ENCODE measurements around the gene MYL3.
"Not testable (repeated sequence)": the region's sequence is repeated elsewhere in the genome, so short reads cannot be mapped to it uniquely, and the experiment has no call there.

The MYL3 gene

DNA sequence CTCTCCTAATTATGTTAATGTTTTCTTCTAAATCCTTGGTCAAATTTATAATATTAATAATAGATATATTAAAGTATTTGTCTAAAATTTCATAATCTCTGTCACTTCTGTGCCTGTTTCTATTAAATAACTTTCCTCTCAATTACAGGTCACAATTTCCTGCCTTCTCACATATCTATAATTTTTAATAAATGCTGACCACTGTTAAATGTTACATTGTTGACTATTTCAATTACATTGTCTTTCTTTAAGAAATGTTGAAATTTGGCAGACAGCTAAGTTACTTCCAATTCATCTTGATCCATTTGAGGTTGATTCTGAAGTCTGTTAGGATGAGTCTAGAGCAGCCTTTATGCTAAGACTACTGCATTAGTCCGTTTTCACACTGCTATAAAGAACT, 41.7 kb downstream of the MYL3 start:
- DNase-seq, result no peak

DNA sequence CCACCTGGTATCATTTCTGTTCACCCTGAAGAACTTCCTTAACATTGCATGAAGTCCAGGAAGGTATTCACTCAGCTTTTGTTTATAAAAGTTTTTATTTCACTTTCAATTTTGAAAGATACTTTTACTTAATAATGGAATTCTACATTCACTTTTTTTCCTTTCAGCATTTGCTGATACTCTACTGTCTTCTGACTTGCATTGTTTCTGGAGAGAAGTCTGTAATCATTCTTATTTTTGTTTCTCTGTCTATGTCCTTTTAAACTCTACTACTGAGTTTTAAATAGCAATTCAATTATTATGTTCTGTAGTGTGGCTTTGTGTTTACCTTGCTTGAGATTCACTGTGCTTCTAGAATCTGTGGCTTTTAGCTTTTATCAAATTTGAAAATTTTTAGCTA, 42.4 kb downstream of the MYL3 start:
- no peak for DNase-seq

DNA sequence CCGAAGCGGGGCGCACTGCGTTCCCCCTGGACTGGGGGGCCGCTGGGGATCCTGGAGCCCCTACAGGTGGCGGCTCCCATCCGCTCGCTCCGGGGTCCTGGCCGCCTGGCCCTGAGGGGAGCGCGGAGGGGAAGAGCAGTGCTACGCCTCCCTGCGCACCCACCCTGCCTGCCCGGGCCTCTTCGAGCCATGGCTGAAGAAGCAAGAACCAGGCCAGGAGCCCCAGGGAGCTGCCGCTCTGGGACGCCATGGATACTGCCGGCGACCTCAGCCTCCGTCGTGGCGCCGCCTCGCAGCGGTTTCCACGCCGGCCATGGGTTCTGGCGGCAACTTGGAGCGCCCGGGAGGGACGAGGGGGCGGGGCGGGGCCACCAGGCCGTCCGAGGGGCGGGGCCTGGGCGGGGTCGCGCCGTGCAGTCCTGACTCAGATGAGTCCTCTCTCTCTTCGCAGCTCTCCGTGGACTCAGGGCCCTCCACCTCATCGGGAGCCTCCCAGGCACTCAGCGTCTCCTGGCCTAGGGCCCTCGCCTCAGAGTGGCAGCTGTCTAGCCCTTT, 50.9 kb downstream of the MYL3 start:
- no peak for DNase-seq

DNA sequence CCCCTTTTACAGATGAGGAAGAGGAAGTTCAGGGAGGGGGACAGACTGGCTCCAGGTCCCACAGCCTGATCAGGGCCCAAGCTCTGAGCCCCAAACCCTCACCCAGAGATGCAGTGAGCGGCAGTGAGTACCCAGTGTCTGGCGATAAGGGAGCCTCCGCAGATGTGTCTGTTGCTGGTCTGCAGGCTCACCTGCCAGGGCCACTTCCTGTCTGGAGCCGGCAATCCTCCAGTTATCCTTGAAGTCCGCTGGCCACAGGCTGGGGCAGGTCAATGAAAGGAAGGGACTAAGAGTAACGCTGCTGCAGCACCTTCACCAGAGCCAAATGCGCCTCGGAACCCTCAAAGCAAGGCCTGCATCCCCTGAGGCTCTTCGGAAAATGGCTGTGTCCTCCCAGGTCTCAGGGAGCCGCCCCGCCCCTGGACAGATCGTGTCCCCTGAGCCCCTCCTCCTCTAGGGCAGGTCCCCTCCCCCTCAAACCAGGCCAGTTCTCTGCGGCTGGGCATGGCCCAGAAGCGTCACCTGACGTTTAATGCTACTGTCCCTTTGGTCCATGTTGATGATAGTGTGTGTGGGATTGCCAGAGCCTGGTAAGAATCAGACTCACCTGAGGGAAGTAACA, 51.5 kb downstream of the MYL3 start:
- DNase-seq, result no peak

DNA sequence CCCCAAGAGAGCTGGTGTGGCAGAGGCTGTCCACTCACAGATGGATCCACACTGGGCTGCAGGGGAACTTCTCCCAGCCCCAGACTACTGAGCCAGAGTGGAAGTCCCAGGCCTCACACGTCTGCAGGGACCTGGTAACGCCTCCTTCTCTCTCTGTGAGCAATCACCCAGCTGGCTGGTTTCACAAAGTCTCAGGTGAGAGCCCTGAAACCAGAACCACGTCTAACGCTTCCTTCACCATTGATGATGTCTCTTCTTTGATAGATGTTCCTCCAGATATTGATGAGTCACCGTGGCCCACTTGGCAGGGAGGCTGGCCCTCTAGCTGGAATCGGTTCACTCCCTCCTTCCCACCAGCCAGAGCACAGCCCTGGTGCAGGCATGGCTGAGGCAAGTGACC, 54.5 kb downstream of the MYL3 start:
- not testable (repeated sequence) for DNase-seq

Data from NCI-H1694 treated with DMSO at 0.1 percent for 48 hours (cell line).